CD4-positive, CD25-positive, alpha-beta regulatory T cell (primary cell): ENCODE data around the gene FAAH. TPM values are rescaled to one million over a fixed set of nuclear protein-coding genes. Genes with fewer than 3 reads are reported as not detected.

ENCODE experiments used
- ATAC-seq, 2 donors: fragments of 150-1000 bp; cut with Tn5 transposase; one replicate each; pipeline ENCODE4 v1.10.0; 2021; ENCODE audit warnings: low read depth in 2 of 2, moderate number of reproducible peaks in 2 of 2, moderate library complexity in 1 of 2
- DNase-seq, 3 donors: peaks; one replicate each; pipeline versions ENCODE4 v3.0.0 to v3.0.0-alpha.2; 2012 to 2022; ENCODE audit warnings: mixed read lengths in 1 of 3
- H3K27ac ChIP-seq: one replicate; pipeline ENCODE4 v1.7.0; 2013; ENCODE audit warnings: mild to moderate bottlenecking, low read length; ENCODE audit not compliant: insufficient read depth, poor library complexity, severe bottlenecking
- H3K27me3 ChIP-seq: one replicate; pipeline ENCODE4 v1.7.0; 2013; ENCODE audit warnings: low read length; ENCODE audit not compliant: control insufficient read depth, insufficient read depth
- H3K36me3 ChIP-seq: one replicate; pipeline ENCODE4 v1.7.0; 2013; ENCODE audit warnings: mild to moderate bottlenecking, low read length, moderate library complexity; ENCODE audit not compliant: control insufficient read depth, insufficient read depth
- H3K4me1 ChIP-seq: 2 replicates; pipeline ENCODE4 v1.7.0; 2013; ENCODE audit warnings: mild to moderate bottlenecking, low read length; ENCODE audit not compliant: insufficient read depth, control insufficient read depth, poor library complexity, severe bottlenecking
- H3K4me3 ChIP-seq: one replicate; pipeline ENCODE4 v1.7.0; 2013; ENCODE audit warnings: low read depth, mild to moderate bottlenecking, low read length, moderate library complexity
- H3K9me3 ChIP-seq, 2 experiments: 1 replicate in 1 of 2; 2 replicates in 1 of 2; pipeline ENCODE4 v1.7.0; 2013; ENCODE audit warnings: low read length in 2 of 2, mild to moderate bottlenecking in 1 of 2, moderate library complexity in 1 of 2; ENCODE audit not compliant: control insufficient read depth in 2 of 2
- H3K27ac Mint-ChIP-seq, 3 donors: one replicate each; pipeline ENCODE4 v1.8.0; 2020 to 2022; ENCODE audit warnings: mild to moderate bottlenecking in 3 of 3, mixed read lengths in 3 of 3, moderate library complexity in 2 of 3
- H3K27me3 Mint-ChIP-seq: one replicate; pipeline ENCODE4 v1.8.0; 2022; ENCODE audit warnings: mild to moderate bottlenecking, mixed read lengths
- H3K36me3 Mint-ChIP-seq: one replicate; pipeline ENCODE4 v1.8.0; 2020; ENCODE audit warnings: mixed read lengths
- H3K4me1 Mint-ChIP-seq, 4 donors: one replicate each; pipeline ENCODE4 v1.8.0; 2020 to 2022; ENCODE audit warnings: mixed read lengths in 4 of 4, mild to moderate bottlenecking in 1 of 4
- H3K4me3 Mint-ChIP-seq, 4 donors: one replicate each; pipeline ENCODE4 v1.8.0; 2020 to 2022; ENCODE audit warnings: mild to moderate bottlenecking in 4 of 4, mixed read lengths in 4 of 4, moderate library complexity in 3 of 4
- H3K9me3 Mint-ChIP-seq, 7 donors: one replicate each; pipeline ENCODE4 v1.8.0; 2020 to 2022; ENCODE audit warnings: mixed read lengths in 7 of 7, mild to moderate bottlenecking in 3 of 7, moderate library complexity in 2 of 7
- polyA plus RNA-seq, 4 donors: library from polyadenylated mRNA; unstranded; fragments of 300-500 nt; fragmentation: Illumina TruSeq; gene quantifications; one replicate each; pipeline ENCODE4 v1.2.3, GENCODE V29; 2021
- total RNA-seq: library from RNA; stranded (reverse); gene quantifications from one replicate; pipeline ENCODE4 v1.2.3, GENCODE V29; 2022

FAAH gene
- total and polyA plus RNA-seq, 5 donors from 2014 or later, result 0.86 to 7.3 (median 1.7) TPM

- no peak for ATAC-seq
- Mint-ChIP-seq H3K4me1 (peaks cover 0 to 3% (median 0%) of the 10 kb centered on the region in 4 donors), H3K27ac (no peak overlapping the region), H3K4me3 (no peak overlapping the region), H3K36me3 (peaks cover 6% of the 10 kb centered on the region), H3K9me3 (no peaks in the 10 kb centered on the region), H3K27me3 (no peaks in the 10 kb centered on the region)
- no peak for DNase-seq
- Histone ChIP-seq H3K4me1 (no peaks in the 10 kb centered on the region), H3K27ac (no peak overlapping the region), H3K4me3 (no peak overlapping the region), H3K27me3 (no peaks in the 10 kb centered on the region), H3K36me3 (no peaks in the 10 kb centered on the region), H3K9me3 (no peaks in the 10 kb centered on the region)
These were observed 14.4 kb downstream of the FAAH start for GRCh38 chr1:46408356-46409062.

GRCh38 chr1:46409063-46409372 is 14.9 kb downstream of the FAAH start:
- ATAC-seq (no peak), DNase-seq (no peak)
- H3K36me3 Mint-ChIP-seq, result peaks cover 6% of the 10 kb centered on the region
- H3K4me1 ChIP-seq, result no peaks in the 10 kb centered on the region
- H3K4me3 ChIP-seq, result no peak overlapping the region
- no peaks in the 10 kb centered on the region for H3K9me3 Mint-ChIP-seq
- H3K4me1 Mint-ChIP-seq, result peaks cover 0 to 5% (median 0%) of the 10 kb centered on the region in 4 donors
- no peak overlapping the region for H3K27ac ChIP-seq
- H3K27me3 Mint-ChIP-seq, result no peaks in the 10 kb centered on the region
- H3K4me3 Mint-ChIP-seq, result no peak overlapping the region
- H3K9me3 ChIP-seq, result no peaks in the 10 kb centered on the region
- H3K27me3 ChIP-seq, result no peaks in the 10 kb centered on the region
- no peak overlapping the region for H3K27ac Mint-ChIP-seq
- no peaks in the 10 kb centered on the region for H3K36me3 ChIP-seq

GRCh38 chr1:46410156-46411009 is 16.3 kb downstream of the FAAH start:
- Histone ChIP-seq H3K4me1 (no peaks in the 10 kb centered on the region), H3K36me3 (no peaks in the 10 kb centered on the region), H3K27me3 (no peaks in the 10 kb centered on the region), H3K9me3 (no peaks in the 10 kb centered on the region), H3K4me3 (no peak overlapping the region), H3K27ac (no peak overlapping the region)
- H3K9me3 Mint-ChIP-seq, result no peaks in the 10 kb centered on the region
- no peak overlapping the region for H3K27ac Mint-ChIP-seq
- DNase-seq (no peak), ATAC-seq (no peak)
- H3K27me3 Mint-ChIP-seq, result no peaks in the 10 kb centered on the region
- peaks cover 0 to 6% (median 0%) of the 10 kb centered on the region in 4 donors for H3K4me1 Mint-ChIP-seq
- H3K36me3 Mint-ChIP-seq, result peaks cover 6% of the 10 kb centered on the region
- no peak overlapping the region for H3K4me3 Mint-ChIP-seq

- no peak overlapping the region for H3K27ac Mint-ChIP-seq
- Histone ChIP-seq H3K4me1 (no peaks in the 10 kb centered on the region), H3K36me3 (no peaks in the 10 kb centered on the region), H3K9me3 (no peaks in the 10 kb centered on the region), H3K27me3 (no peaks in the 10 kb centered on the region), H3K4me3 (no peak overlapping the region), H3K27ac (no peak overlapping the region)
- no peak for DNase-seq
- no peaks in the 10 kb centered on the region for H3K27me3 Mint-ChIP-seq
- H3K4me3 Mint-ChIP-seq, result no peak overlapping the region
- no peaks in the 10 kb centered on the region for H3K9me3 Mint-ChIP-seq
- peaks cover 0 to 6% (median 0%) of the 10 kb centered on the region in 4 donors for H3K4me1 Mint-ChIP-seq
- no peak for ATAC-seq
- peaks cover 6% of the 10 kb centered on the region for H3K36me3 Mint-ChIP-seq
These were observed 16.9 kb downstream of the FAAH start for GRCh38 chr1:46411010-46411405.

- no peaks in the 10 kb centered on the region for H3K27me3 ChIP-seq
- Mint-ChIP-seq H3K36me3 (peaks cover 6% of the 10 kb centered on the region), H3K27me3 (no peaks in the 10 kb centered on the region), H3K27ac (peak overlapping the region in 1 of 3 donors; percentile 46), H3K4me1 (peaks cover 0 to 6% (median 0%) of the 10 kb centered on the region in 4 donors), H3K4me3 (peak overlapping the region in 1 of 4 donors; percentile 61), H3K9me3 (no peaks in the 10 kb centered on the region)
- H3K36me3 ChIP-seq, result no peaks in the 10 kb centered on the region
- H3K27ac ChIP-seq, result no peak overlapping the region
- DNase-seq, result no peak
- ATAC-seq, result no peak
- H3K4me1 ChIP-seq, result no peaks in the 10 kb centered on the region
- no peak overlapping the region for H3K4me3 ChIP-seq
- H3K9me3 ChIP-seq, result no peaks in the 10 kb centered on the region
These were observed 17.7 kb downstream of the FAAH start for GRCh38 chr1:46411601-46412341.

GRCh38 chr1:46412893-46413595 is 18.9 kb downstream of the FAAH start:
- Mint-ChIP-seq H3K27me3 (no peaks in the 10 kb centered on the region), H3K36me3 (peaks cover 6% of the 10 kb centered on the region), H3K9me3 (no peaks in the 10 kb centered on the region), H3K4me3 (no peak overlapping the region), H3K4me1 (peaks cover 0 to 3% (median 0%) of the 10 kb centered on the region in 4 donors), H3K27ac (no peak overlapping the region)
- ATAC-seq (no peak), DNase-seq (no peak)
- H3K4me3 ChIP-seq, result no peak overlapping the region
- no peaks in the 10 kb centered on the region for H3K9me3 ChIP-seq
- H3K27ac ChIP-seq, result no peak overlapping the region
- no peaks in the 10 kb centered on the region for H3K27me3 ChIP-seq
- no peaks in the 10 kb centered on the region for H3K4me1 ChIP-seq
- no peaks in the 10 kb centered on the region for H3K36me3 ChIP-seq

- H3K9me3 Mint-ChIP-seq, result no peaks in the 10 kb centered on the region
- Histone ChIP-seq H3K27ac (no peak overlapping the region), H3K36me3 (no peaks in the 10 kb centered on the region), H3K4me1 (no peaks in the 10 kb centered on the region), H3K4me3 (no peak overlapping the region), H3K27me3 (no peaks in the 10 kb centered on the region), H3K9me3 (no peaks in the 10 kb centered on the region)
- no peaks in the 10 kb centered on the region for H3K27me3 Mint-ChIP-seq
- DNase-seq, result peak in 1 of 3 donors; percentile 9
- peak in 1 of 2 donors; percentile 38 for ATAC-seq
- peak overlapping the region in 1 of 3 donors; percentile 17 for H3K27ac Mint-ChIP-seq
- peaks cover 0 to 3% (median 0%) of the 10 kb centered on the region in 4 donors for H3K4me1 Mint-ChIP-seq
- peaks cover 3% of the 10 kb centered on the region for H3K36me3 Mint-ChIP-seq
- no peak overlapping the region for H3K4me3 Mint-ChIP-seq
These were observed 19.5 kb downstream of the FAAH start for GRCh38 chr1:46413596-46413985.
